Muscle layer of colon (tissue), 2 donors: ENCODE measurements around the gene F12.

Experiments
- H3K27ac ChIP-seq: one replicate; pipeline ENCODE4 v1.7.0; 2013; ENCODE audit warnings: low read depth, mild to moderate bottlenecking, low read length, moderate library complexity
- H3K27me3 ChIP-seq, 2 donors: one replicate each; pipeline ENCODE4 v1.7.0; 2013; ENCODE audit warnings: low read length in 2 of 2, mild to moderate bottlenecking in 2 of 2; ENCODE audit not compliant: insufficient read depth in 2 of 2, control insufficient read depth in 1 of 2
- H3K36me3 ChIP-seq: one replicate; pipeline ENCODE4 v1.7.0; 2013; ENCODE audit warnings: mild to moderate bottlenecking, low read length; ENCODE audit not compliant: insufficient read depth
- H3K4me1 ChIP-seq: one replicate; pipeline ENCODE4 v1.7.0; 2013; ENCODE audit warnings: mild to moderate bottlenecking, low read length; ENCODE audit not compliant: insufficient read depth
- H3K4me3 ChIP-seq, 2 donors: one replicate each; pipeline ENCODE4 v1.7.0; 2013; ENCODE audit warnings: low read length in 2 of 2, low read depth in 1 of 2, mild to moderate bottlenecking in 1 of 2, moderate library complexity in 1 of 2
- H3K9ac ChIP-seq: one replicate; pipeline ENCODE4 v1.7.0; 2013; ENCODE audit warnings: low read length
- H3K9me3 ChIP-seq: one replicate; pipeline ENCODE4 v1.7.0; 2013; ENCODE audit warnings: mild to moderate bottlenecking, low read length
- donor health status: abdominal sarcoma.
- donor health status: Adenocarcinoma of cecum.

F12 gene

DNA sequence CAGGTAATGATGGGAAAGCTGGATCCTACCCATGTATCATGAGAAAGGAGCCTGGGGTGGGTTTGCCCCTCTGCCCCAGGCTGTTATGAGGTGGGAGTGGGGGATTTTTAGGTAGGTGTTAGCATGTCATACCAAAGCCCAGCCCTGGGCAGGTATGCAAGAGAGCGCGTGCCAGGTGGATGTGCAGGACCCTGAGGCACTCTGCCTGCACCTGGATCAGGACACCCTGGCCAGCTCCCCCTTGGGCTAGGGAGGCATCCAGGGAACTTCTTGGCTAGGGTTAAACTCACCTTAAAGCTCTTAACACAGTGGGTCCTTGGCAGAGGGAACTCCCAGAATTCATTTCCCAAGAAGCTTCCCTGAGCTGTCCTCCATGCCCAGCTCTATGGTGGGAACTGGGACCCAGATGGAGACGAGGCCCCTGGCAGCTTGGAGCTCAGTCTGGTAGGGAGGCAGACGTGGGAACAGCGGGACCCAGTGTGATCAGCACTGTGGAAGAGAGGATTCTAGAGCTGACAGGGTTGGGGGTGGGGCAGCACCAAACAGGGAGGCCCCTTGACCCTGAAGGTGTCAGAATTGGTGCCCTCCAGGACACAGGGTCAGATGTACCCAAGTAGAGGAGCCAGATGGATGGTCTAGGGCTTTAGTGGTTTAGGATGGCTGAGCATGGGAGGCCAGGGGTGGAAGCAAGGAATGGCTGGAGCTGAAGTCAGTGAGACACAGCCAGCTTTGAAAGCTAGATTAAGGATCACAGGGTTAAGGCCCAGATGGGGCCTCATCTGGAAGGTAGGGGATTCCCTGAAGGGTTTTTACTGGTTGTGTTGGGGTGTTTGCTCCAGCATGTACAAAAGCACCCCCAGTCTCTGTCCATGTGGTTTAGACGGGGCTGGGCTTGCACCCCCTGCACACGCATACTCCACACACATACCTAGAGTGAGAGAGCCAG is 35.0 kb upstream of the F12 start:
- no peak overlapping the region for H3K27ac ChIP-seq
- H3K4me1 ChIP-seq = peaks cover 15% of the 10 kb centered on the region
- peaks cover 19 to 31% of the 10 kb centered on the region in 2 donors for H3K27me3 ChIP-seq
- H3K4me3 ChIP-seq = no peak overlapping the region
- peaks cover 5% of the 10 kb centered on the region for H3K36me3 ChIP-seq
- H3K9ac ChIP-seq = no peak overlapping the region
- no peaks in the 10 kb centered on the region for H3K9me3 ChIP-seq

DNA sequence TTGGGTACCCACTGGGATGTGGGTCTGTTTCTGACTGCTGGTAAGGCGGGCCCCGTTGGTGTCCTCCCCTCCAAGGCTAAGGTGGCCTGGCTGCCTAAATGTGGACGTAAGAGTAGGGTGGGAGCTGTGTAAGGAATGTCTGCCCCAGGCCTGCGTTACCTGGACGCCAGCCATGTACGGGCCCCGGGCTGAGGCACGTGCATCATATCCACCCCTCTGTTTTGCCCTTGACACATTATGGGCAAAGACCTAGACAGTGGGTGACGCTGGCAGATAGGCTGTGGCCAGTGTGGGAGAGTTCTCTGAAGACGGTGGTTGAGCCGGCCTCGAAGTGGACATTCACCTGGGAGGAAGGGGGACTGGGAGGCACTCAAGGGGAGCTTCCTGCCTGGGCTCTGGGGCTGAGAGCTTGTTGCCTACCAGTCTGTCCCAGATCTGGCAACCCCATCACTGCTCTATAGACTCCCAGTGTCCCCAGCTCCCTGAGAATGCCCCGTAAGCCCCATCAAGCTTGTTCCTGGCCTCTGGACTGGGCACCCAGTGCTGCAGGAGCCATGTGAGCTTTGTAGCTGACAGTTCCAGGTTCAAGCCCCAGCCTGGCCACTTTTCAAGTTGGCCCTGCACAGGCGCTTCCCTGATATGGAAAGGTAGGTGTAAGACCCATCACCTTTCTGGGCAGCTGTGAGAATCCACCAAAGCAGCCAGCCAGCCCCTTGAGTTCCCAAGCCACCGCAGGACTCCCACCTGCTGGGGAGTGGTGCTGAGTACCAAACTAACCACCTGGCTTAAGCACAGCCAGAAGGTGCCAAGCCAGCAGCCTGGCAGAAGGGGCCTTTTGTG is 34.0 kb upstream of the F12 start:
- H3K9me3 ChIP-seq = no peaks in the 10 kb centered on the region

DNA sequence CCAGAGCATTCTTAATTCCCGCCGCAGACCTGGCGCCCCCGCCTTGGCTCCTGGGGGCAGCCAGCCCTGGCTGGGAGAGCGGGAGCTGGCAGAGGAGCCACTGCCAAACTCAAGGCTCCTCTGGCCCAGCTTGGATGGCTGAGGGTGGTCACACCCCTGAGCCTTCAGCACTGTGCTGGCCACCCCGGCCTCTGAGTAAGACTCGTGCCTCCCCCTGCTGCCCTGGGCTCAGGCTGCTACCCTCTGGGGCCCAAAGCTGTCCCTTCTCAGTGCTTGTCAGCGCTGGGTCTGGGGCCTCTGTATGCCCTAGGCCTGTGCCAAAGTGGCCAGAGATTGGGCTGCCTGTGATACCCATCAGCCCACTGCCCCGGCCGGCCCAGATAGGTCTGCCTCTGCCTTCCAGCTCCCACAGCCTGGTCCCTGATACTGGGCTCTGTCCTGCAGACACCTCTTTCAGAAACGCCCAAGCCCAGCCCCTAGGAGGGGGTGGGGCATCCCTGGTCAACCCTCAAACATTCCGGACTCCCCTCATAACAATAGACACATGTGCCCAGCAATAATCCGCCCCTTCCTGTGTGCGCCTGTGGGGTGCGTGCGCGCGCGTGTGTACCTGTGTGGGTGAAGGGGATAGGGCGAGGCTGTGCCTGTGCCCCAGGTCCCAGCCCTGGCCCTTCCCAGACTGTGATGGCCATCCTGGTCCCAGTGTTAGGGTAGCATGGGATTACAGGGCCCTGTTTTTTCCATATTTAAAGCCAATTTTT is 32.9 kb upstream of the F12 start:
- Histone ChIP-seq H3K4me3 (no peak overlapping the region), H3K36me3 (peaks cover 11% of the 10 kb centered on the region), H3K9me3 (no peaks in the 10 kb centered on the region), H3K27ac (no peak overlapping the region), H3K9ac (no peak overlapping the region), H3K27me3 (peaks cover 0 to 15% of the 10 kb centered on the region in 2 donors), H3K4me1 (peaks cover 7% of the 10 kb centered on the region)

More for the DNA sequence above, 34.0 kb upstream of the F12 start:
- Histone ChIP-seq H3K27ac (no peak overlapping the region), H3K4me1 (peaks cover 15% of the 10 kb centered on the region), H3K9ac (no peak overlapping the region), H3K27me3 (peaks cover 9 to 22% of the 10 kb centered on the region in 2 donors), H3K4me3 (no peak overlapping the region), H3K36me3 (peaks cover 5% of the 10 kb centered on the region)

DNA sequence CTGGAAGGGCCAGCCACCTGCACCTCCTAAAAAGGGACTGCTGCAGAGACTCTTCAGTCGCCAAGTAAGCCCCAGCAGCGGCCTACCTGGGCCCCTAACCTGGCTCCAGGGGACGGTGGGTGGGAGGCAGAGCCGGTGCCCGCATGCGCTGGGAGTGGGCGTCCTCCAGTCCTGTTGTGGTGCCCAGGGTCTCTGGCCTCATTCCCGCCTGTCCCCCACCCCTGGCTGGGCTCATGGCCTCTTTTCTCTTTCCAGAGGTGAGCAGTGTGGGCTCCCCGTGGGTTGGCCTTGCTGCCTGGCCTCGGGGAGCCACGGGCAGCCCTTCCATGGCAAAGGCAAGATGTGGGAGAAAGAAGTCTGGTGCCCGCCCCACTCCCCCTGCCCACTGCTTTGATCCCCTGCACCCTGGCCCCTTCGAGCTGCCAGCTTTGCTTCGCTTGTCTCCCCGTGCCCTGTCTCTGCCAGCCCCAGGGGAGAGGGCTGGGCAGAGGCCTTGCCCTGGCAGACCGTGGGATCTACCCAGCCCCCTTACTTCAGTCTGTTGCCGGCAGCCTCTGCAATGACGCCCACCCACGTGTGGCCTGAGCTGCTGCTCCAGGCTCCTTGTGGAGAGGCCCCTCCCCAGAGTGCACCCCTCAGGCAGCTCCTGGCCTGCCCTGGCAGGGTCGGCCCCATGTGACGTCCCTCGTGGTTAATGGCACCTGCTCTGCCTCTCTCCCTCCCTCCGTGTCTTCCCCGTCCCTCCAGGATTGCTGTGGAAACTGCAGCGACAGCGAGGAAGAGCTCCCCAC is 31.8 kb upstream of the F12 start:
- peaks cover 19% of the 10 kb centered on the region for H3K36me3 ChIP-seq

DNA sequence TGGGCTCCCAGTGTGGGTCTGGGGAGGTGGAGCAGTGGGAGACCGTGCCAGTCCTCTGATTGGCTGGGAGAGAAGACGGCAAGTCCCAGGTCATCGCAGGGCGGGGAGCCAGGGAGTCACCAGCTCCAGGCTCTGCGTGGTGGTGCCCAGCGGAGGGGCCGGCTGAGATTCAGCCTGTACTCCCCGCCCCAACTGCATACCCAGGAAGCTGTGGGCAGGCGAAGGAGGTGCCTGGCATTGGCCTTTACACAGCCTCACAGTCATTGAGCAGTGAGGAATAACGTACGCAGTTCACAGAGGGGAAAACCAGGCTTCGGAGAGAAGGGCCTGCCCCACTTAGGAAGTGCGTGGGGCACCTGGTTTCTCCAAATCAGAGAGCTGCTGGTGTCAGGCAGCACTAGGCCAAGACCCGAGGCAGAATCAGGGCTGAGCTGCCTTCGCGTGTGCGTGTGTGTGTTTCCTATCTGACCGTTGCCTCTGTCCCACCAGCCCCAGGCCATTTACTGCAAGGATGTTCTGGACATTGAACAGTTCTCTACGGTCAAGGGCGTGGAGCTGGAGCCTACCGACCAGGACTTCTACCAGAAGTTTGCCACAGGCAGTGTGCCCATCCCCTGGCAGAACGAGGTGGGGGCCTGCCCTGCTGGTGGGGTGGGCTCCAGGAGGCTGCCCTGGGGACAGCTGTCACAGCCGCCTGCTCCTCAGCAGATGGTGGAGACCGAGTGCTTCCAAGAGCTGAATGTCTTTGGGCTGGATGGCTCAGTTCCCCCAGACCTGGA is 31.0 kb upstream of the F12 start:
- Histone ChIP-seq H3K27ac (no peak overlapping the region), H3K4me1 (no peaks in the 10 kb centered on the region), H3K27me3 (peaks cover 0 to 7% of the 10 kb centered on the region in 2 donors), H3K9me3 (no peaks in the 10 kb centered on the region), H3K36me3 (peaks cover 25% of the 10 kb centered on the region), H3K9ac (no peak overlapping the region), H3K4me3 (no peak overlapping the region)

More for the DNA sequence above, 31.8 kb upstream of the F12 start:
- H3K27ac ChIP-seq = no peak overlapping the region
- H3K4me3 ChIP-seq = no peak overlapping the region
- H3K27me3 ChIP-seq = peaks cover 0 to 12% of the 10 kb centered on the region in 2 donors
- H3K9ac ChIP-seq = no peak overlapping the region
- H3K4me1 ChIP-seq = peaks cover 5% of the 10 kb centered on the region
- H3K9me3 ChIP-seq = no peaks in the 10 kb centered on the region

DNA sequence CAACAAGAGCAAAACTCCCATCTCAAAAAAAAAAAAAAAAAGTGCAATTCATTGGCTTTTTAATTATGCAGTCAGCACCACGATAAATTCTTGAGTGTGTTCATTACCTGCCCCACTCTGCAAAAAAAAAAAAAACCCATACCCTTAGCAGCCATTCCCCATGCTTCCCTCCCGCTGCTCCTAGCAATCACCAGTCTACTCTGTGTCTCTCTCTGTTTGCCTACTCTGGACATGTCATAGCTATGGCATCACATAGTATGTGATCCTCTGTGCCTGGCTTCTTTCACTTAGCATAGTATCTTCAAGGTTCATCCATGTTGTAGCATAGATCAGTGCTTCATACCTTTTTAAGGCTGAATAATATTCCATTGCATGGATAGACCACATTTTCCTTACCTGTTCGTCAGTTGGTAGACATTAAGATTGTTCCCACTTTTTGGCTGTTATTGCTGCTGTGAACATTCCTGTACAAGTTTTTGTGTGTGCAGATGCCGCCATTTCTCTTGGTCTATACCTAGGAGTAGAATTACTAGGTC is 30.2 kb upstream of the F12 start:
- Histone ChIP-seq H3K27me3 (no peaks in the 10 kb centered on the region), H3K4me1 (no peaks in the 10 kb centered on the region), H3K4me3 (no peak overlapping the region), H3K27ac (no peak overlapping the region), H3K36me3 (peaks cover 32% of the 10 kb centered on the region), H3K9me3 (no peaks in the 10 kb centered on the region), H3K9ac (no peak overlapping the region)

DNA sequence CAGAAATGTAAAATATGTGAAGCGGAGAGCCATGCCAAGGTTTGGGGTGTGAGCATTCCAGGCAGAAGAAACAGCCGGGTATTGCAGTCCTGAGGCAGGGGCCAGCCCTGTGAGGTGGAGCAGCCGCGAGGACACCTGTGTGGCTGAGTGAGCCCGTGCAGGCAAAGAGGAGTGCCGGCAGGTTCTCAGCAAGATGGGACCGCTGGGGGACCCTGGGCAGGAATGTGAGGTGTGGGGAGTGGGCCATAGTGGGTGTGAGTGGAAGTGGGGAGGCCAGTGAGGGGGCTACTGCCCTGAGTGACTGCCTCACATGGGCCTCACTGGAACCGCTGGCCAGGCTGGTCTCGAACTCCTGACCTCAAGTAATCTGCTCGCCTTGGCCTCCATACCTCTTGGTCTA is 29.1 kb upstream of the F12 start:
- Histone ChIP-seq H3K36me3 (peaks cover 43% of the 10 kb centered on the region), H3K4me1 (no peaks in the 10 kb centered on the region)

DNA sequence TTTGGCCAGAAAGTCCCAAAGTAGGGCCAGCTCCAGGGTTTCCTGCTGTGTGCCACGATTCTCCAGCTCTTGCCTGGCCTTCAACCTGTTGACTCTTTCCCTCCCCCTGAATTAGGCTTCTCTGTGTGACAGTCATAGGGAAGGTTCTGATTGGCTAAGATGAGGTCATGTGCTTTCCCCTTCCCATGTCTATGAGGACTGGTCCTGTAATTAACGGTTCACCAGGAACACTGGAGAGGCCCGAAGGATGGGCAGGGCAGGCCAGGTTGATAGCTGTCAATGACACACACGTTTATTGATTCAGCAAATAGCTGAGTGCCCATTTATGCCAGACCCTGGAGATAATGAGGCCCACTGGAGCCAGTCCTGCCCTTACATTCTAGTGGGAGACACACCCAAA is 28.3 kb upstream of the F12 start:
- Histone ChIP-seq H3K27me3 (no peaks in the 10 kb centered on the region), H3K27ac (no peak overlapping the region), H3K4me1 (peaks cover 3% of the 10 kb centered on the region), H3K4me3 (no peak overlapping the region), H3K36me3 (peaks cover 52% of the 10 kb centered on the region), H3K9ac (no peak overlapping the region), H3K9me3 (no peaks in the 10 kb centered on the region)

More for the DNA sequence above, 29.1 kb upstream of the F12 start:
- no peak overlapping the region for H3K9ac ChIP-seq
- no peaks in the 10 kb centered on the region for H3K9me3 ChIP-seq
- no peaks in the 10 kb centered on the region for H3K27me3 ChIP-seq
- no peak overlapping the region for H3K4me3 ChIP-seq
- H3K27ac ChIP-seq = no peak overlapping the region

DNA sequence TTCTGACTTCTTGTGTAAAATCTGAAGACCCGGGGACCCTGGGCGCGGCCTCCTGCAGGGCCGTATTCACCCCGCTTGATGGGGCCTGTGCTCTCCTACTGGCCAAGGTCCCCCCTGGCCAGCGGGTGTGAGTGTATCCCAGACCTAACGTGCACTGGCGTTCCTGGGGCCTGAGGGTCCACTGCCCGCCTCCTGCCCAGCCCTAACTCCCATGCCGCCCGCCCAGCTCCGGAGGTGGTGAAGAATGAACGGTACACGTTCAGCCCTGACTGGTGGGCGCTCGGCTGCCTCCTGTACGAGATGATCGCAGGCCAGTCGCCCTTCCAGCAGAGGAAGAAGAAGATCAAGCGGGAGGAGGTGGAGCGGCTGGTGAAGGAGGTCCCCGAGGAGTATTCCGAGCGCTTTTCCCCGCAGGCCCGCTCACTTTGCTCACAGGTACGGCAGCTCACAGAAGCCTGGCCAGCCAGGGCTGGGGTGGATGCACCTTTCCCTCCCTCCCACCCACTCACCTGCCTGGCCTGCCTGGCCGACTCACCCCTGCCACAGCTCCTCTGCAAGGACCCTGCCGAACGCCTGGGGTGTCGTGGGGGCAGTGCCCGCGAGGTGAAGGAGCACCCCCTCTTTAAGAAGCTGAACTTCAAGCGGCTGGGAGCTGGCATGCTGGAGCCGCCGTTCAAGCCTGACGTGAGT is 26.6 kb upstream of the F12 start:
- peaks cover 14% of the 10 kb centered on the region for H3K4me1 ChIP-seq
- no peaks in the 10 kb centered on the region for H3K9me3 ChIP-seq
- no peak overlapping the region for H3K9ac ChIP-seq
- peaks cover 53% of the 10 kb centered on the region for H3K36me3 ChIP-seq
- H3K27ac ChIP-seq = no peak overlapping the region
- H3K4me3 ChIP-seq = no peak overlapping the region
- H3K27me3 ChIP-seq = no peaks in the 10 kb centered on the region
